Measurements from ENCODE around the gene ZFHX3. TPM values are rescaled to one million over a fixed set of nuclear protein-coding genes. Genes with fewer than 3 reads are reported as not detected.

ZFHX3 gene
- total and polyA plus RNA-seq, 2 of the 8 experiments (the other 6 are each of a cell fraction or from before 2014, with no cell fraction given), result 0.08 to 0.99 TPM

DNA sequence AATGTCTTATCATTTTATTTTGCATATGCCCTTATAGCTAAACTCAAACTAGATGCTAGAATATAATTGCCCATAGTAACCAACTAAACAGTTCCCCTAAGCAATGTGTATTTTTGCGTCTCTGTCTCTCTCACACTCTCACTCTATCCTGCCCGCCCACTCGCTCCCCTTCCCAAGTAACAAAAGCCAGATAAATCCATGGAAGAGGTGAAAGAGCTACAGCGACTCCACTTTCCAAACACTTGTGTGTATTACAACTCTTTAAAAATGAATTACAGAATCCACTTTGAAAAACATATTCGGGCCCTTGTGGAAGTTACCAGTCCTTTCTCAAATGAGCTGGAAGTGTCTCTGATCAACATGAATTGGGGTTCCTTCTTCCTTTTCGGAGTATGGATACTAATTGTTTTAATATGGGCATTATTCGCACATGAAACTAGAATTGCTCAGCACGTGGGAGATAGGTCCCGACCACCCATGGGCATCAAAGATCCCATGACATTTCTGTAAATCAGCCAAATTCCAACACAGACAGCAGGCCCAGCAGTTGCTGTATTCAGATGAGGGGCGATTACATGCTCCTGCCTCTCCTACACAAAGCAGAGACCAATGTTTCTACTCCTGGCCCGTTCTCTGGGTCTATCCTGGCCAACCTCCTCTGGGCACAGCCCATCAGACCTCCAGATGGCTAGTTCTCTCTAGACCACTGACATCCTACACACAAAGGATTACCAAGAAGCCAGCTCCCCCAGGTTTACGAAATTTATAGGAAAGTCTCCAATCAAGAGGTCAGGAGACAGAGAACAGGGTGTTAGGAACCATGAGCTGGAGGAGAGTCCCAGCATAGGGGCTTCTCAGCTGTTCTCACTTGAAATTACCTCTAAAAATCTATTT, 121.5 kb downstream of the ZFHX3 start (continued):
- TF ChIP-seq, protein P1, sequence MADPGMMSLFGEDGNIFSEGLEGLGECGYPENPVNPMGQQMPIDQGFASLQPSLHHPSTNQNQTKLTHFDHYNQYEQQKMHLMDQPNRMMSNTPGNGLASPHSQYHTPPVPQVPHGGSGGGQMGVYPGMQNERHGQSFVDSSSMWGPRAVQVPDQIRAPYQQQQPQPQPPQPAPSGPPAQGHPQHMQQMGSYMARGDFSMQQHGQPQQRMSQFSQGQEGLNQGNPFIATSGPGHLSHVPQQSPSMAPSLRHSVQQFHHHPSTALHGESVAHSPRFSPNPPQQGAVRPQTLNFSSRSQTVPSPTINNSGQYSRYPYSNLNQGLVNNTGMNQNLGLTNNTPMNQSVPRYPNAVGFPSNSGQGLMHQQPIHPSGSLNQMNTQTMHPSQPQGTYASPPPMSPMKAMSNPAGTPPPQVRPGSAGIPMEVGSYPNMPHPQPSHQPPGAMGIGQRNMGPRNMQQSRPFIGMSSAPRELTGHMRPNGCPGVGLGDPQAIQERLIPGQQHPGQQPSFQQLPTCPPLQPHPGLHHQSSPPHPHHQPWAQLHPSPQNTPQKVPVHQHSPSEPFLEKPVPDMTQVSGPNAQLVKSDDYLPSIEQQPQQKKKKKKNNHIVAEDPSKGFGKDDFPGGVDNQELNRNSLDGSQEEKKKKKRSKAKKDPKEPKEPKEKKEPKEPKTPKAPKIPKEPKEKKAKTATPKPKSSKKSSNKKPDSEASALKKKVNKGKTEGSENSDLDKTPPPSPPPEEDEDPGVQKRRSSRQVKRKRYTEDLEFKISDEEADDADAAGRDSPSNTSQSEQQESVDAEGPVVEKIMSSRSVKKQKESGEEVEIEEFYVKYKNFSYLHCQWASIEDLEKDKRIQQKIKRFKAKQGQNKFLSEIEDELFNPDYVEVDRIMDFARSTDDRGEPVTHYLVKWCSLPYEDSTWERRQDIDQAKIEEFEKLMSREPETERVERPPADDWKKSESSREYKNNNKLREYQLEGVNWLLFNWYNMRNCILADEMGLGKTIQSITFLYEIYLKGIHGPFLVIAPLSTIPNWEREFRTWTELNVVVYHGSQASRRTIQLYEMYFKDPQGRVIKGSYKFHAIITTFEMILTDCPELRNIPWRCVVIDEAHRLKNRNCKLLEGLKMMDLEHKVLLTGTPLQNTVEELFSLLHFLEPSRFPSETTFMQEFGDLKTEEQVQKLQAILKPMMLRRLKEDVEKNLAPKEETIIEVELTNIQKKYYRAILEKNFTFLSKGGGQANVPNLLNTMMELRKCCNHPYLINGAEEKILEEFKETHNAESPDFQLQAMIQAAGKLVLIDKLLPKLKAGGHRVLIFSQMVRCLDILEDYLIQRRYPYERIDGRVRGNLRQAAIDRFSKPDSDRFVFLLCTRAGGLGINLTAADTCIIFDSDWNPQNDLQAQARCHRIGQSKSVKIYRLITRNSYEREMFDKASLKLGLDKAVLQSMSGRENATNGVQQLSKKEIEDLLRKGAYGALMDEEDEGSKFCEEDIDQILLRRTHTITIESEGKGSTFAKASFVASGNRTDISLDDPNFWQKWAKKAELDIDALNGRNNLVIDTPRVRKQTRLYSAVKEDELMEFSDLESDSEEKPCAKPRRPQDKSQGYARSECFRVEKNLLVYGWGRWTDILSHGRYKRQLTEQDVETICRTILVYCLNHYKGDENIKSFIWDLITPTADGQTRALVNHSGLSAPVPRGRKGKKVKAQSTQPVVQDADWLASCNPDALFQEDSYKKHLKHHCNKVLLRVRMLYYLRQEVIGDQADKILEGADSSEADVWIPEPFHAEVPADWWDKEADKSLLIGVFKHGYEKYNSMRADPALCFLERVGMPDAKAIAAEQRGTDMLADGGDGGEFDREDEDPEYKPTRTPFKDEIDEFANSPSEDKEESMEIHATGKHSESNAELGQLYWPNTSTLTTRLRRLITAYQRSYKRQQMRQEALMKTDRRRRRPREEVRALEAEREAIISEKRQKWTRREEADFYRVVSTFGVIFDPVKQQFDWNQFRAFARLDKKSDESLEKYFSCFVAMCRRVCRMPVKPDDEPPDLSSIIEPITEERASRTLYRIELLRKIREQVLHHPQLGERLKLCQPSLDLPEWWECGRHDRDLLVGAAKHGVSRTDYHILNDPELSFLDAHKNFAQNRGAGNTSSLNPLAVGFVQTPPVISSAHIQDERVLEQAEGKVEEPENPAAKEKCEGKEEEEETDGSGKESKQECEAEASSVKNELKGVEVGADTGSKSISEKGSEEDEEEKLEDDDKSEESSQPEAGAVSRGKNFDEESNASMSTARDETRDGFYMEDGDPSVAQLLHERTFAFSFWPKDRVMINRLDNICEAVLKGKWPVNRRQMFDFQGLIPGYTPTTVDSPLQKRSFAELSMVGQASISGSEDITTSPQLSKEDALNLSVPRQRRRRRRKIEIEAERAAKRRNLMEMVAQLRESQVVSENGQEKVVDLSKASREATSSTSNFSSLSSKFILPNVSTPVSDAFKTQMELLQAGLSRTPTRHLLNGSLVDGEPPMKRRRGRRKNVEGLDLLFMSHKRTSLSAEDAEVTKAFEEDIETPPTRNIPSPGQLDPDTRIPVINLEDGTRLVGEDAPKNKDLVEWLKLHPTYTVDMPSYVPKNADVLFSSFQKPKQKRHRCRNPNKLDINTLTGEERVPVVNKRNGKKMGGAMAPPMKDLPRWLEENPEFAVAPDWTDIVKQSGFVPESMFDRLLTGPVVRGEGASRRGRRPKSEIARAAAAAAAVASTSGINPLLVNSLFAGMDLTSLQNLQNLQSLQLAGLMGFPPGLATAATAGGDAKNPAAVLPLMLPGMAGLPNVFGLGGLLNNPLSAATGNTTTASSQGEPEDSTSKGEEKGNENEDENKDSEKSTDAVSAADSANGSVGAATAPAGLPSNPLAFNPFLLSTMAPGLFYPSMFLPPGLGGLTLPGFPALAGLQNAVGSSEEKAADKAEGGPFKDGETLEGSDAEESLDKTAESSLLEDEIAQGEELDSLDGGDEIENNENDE (IDR thresholded peaks at IDR 0.05; ENCODE audit: insufficient replicate concordance, low read length), result no peak
- TF ChIP-seq KDM4A (IDR thresholded peaks at IDR 0.05; ENCODE audit: low read depth, low read length, severe bottlenecking), result no peak
- TF ChIP-seq SP2 (IDR thresholded peaks at IDR 0.05; ENCODE audit: low read length), result no peak
- TF ChIP-seq BCL11A (IDR thresholded peaks at IDR 0.05; ENCODE audit: low read depth in 2 of 2, low read length in 2 of 2), result no peak
- TF ChIP-seq NRF1 (IDR thresholded peaks at IDR 0.05; ENCODE audit: low read depth, low read length), result no peak
- TF ChIP-seq CREB1 (IDR thresholded peaks at IDR 0.05), result no peak
- TF ChIP-seq CTBP2 (IDR thresholded peaks at IDR 0.05; ENCODE audit: borderline replicate concordance, insufficient read depth, insufficient read length, low read length), result no peak
- no peak for TF ChIP-seq RBBP5 (IDR thresholded peaks at IDR 0.05; ENCODE audit: borderline replicate concordance, low read depth, low read length)
- TF ChIP-seq CHD1 (IDR thresholded peaks at IDR 0.05; ENCODE audit: low read depth, low read length), result no peak
